HepG2 (cell line): ENCODE results near the gene ANKRD65. TPM values are rescaled to one million over a fixed set of nuclear protein-coding genes. Genes with fewer than 3 reads are reported as not detected.

Experiments used
- DMAP1 ChIP-seq: IDR thresholded peaks from 2 replicates; pipeline ENCODE4 v1.6.1; 2016
- GRHL1 ChIP-seq: sonication (generic); formaldehyde crosslinking; conservative IDR thresholded peaks from 2 replicates; pipeline ENCODE4 v1.8.0; 2022; ENCODE audit warnings: missing genetic modification reagents
- HMGXB3 ChIP-seq: sonication (generic); formaldehyde crosslinking; IDR thresholded peaks from 2 replicates; pipeline ENCODE4 v1.4.0; 2020; ENCODE audit warnings: missing genetic modification reagents, borderline replicate concordance
- HOMEZ ChIP-seq: IDR thresholded peaks from 2 replicates; pipeline ENCODE4 v1.6.1; 2016; ENCODE audit warnings: low read depth
- KDM2A ChIP-seq: sonication (generic); formaldehyde crosslinking; IDR thresholded peaks from 2 replicates; pipeline ENCODE4 v1.4.0; 2020; ENCODE audit warnings: low read depth, missing genetic modification reagents, borderline replicate concordance
- MAFK ChIP-seq, 2 experiments: IDR thresholded peaks in 1 of 2; conservative IDR thresholded peaks in 1 of 2; 2 replicates each; pipeline ENCODE4 v1.6.1; 2011; ENCODE audit warnings: improper control_type of control experiment in 2 of 2, low read length in 2 of 2
- MTERF4 ChIP-seq: sonication (generic); formaldehyde crosslinking; IDR thresholded peaks from 2 replicates; pipeline ENCODE4 v1.8.0; 2023; ENCODE audit warnings: mild to moderate bottlenecking, missing genetic modification reagents
- SAP130 ChIP-seq: IDR thresholded peaks from 2 replicates; pipeline ENCODE4 v1.6.1; 2016; ENCODE audit warnings: low read depth
- SKI ChIP-seq: fragments of 450-650 bp; IDR thresholded peaks from one replicate; pipeline ENCODE4 v1.6.1; 2018; ENCODE audit warnings: mild to moderate bottlenecking; ENCODE audit not compliant: partially characterized antibody
- SP5 ChIP-seq: IDR thresholded peaks from 2 replicates; pipeline ENCODE4 v1.6.1; 2016; ENCODE audit warnings: low read depth, borderline replicate concordance
- TMF1 ChIP-seq: sonication (generic); formaldehyde crosslinking; IDR thresholded peaks from 2 replicates; pipeline ENCODE4 v1.8.1; 2022; ENCODE audit warnings: low read depth, missing genetic modification reagents
- UBTF ChIP-seq: sonication (generic); formaldehyde crosslinking; IDR thresholded peaks from 2 replicates; pipeline ENCODE4 v1.4.0; 2020; ENCODE audit warnings: mild to moderate bottlenecking, missing genetic modification reagents
- ZNF101 ChIP-seq: sonication (generic); formaldehyde crosslinking; IDR thresholded peaks from 2 replicates; pipeline ENCODE4 v1.4.0; 2020; ENCODE audit warnings: mild to moderate bottlenecking, low read depth, missing genetic modification reagents, borderline replicate concordance
- ZNF34 ChIP-seq: sonication (generic); formaldehyde crosslinking; IDR thresholded peaks from 2 replicates; pipeline ENCODE4 v1.4.0; 2020; ENCODE audit warnings: mild to moderate bottlenecking, missing genetic modification reagents, borderline replicate concordance
- ZNF597 ChIP-seq: sonication (generic); formaldehyde crosslinking; IDR thresholded peaks from 2 replicates; pipeline ENCODE4 v1.5.0; 2020; ENCODE audit warnings: missing genetic modification reagents
- ZNF75D ChIP-seq: sonication (generic); formaldehyde crosslinking; IDR thresholded peaks from 2 replicates; pipeline ENCODE4 v1.8.1; 2023; ENCODE audit warnings: missing genetic modification reagents, mild to moderate bottlenecking, borderline replicate concordance
- polyA plus RNA-seq, 8 experiments: library from polyadenylated mRNA; depleted of rRNA in 3 of 8; stranded (reverse) in 7 of 8; unstranded in 1 of 8; fragments of >200 nt; fragmentation: Illumina TruSeq in 4 of 8; extraction: Trizol in 4 of 8; gene quantifications; 2 replicates each; pipeline versions ENCODE4 v1.2.1 to v1.2.3, GENCODE V29; 2011 to 2016; ENCODE audit warnings: low read depth in 4 of 8, missing spikeins in 1 of 8, mixed read lengths in 1 of 8; ENCODE audit not compliant: insufficient read depth in 1 of 8
- total RNA-seq, 5 experiments: library from RNA; depleted of rRNA; stranded (reverse); fragments of >200 nt; fragmentation: Illumina TruSeq; extraction: Trizol; gene quantifications; 2 replicates each; pipeline ENCODE4 v1.2.3, GENCODE V29; 2016; ENCODE audit warnings: low read depth in 1 of 5

ANKRD65 gene
- total and polyA plus RNA-seq, 2 of the 13 experiments (the other 11 are each of a cell fraction or from before 2014, with no cell fraction given): 12.1 to 30.1 TPM

- no peak for TF ChIP-seq TMF1
- TF ChIP-seq SAP130 (CRISPR knock-in tag): peak; percentile 90
- TF ChIP-seq SKI: peak; percentile 20
- TF ChIP-seq ZNF101 (CRISPR knock-in tag): no peak
- no peak for TF ChIP-seq MAFK (conservative IDR thresholded peaks at IDR 0.05 in 1 of 2, IDR thresholded peaks at IDR 0.05 in 1 of 2; ENCODE audit: low read length in 2 of 2)
- no peak for TF ChIP-seq ZNF75D
- no peak for TF ChIP-seq MTERF4 (CRISPR knock-in tag)
- TF ChIP-seq SP5: no peak
- TF ChIP-seq GRHL1 (CRISPR knock-in tag): no peak
- TF ChIP-seq KDM2A (CRISPR knock-in tag): peak; percentile 19; the same call in 1 of the 2 replicates
- TF ChIP-seq UBTF (CRISPR knock-in tag): peak; percentile 73
- TF ChIP-seq ZNF34 (CRISPR knock-in tag): no peak
- TF ChIP-seq DMAP1 (CRISPR knock-in tag): 0 out of 2 replicates have a peak, but pooled peaks have one; percentile 37
- no peak for TF ChIP-seq HOMEZ
- no peak for TF ChIP-seq ZNF597 (CRISPR knock-in tag)
- no peak for TF ChIP-seq HMGXB3 (CRISPR knock-in tag)
These were observed 14.2 kb upstream of the ANKRD65 start, which contains the start of gene VWA1 (continued) for GRCh38 chr1:1435106-1435903.
